IMR-90 (cell line): ENCODE measurements around the gene MNT. TPM values are rescaled to one million over a fixed set of nuclear protein-coding genes. Genes with fewer than 3 reads are reported as not detected.

Experiments
- ATAC-seq: fragments of 200-7000 bp; cut with Tn5 transposase; 2 replicates; pipeline ENCODE4 v1.9.1; 2020; ENCODE audit warnings: low read depth, mild to moderate bottlenecking, moderate library complexity
- BruUV-seq: library from RNA; stranded (reverse); fragments of 400-500 nt; replicated peaks from 2 replicates; lab custom pipeline; 2021; lab: Mats Ljungman, UMichigan
- CTCF ChIA-PET: fragments of 300-600 bp; formaldehyde crosslinking; extraction: SDS; loops from one replicate; lab custom pipeline; 2021; ENCODE audit warnings: antibody characterized with exemption; lab: Yijun Ruan, JAX
- POLR2A ChIA-PET: fragments of 300-600 bp; sonication (Branson Sonifier 250); formaldehyde crosslinking; loops from one replicate; lab custom pipeline; 2022; ENCODE audit warnings: antibody characterized with exemption; ENCODE audit not compliant: unreplicated experiment; lab: Charles Lee
- DNase-seq: peaks from one replicate; pipeline ENCODE4 v3.0.0; 2013
- H2AFZ ChIP-seq: replicated peaks from 2 replicates; pipeline ENCODE3; 2013; ENCODE audit warnings: low read length, mild to moderate bottlenecking; ENCODE audit not compliant: poor library complexity
- H2AK5ac ChIP-seq: 2 replicates; pipeline ENCODE4 v1.6.1; 2013; ENCODE audit warnings: low read depth, low read length, inconsistent platforms
- H2AK9ac ChIP-seq: replicated peaks from 2 replicates; pipeline ENCODE3; 2013; ENCODE audit warnings: mild to moderate bottlenecking, low read depth, low read length, moderate library complexity; ENCODE audit not compliant: poor library complexity
- H2BK120ac ChIP-seq: 2 replicates; pipeline ENCODE4 v1.6.1; 2013; ENCODE audit warnings: low read depth, low read length, inconsistent platforms
- H2BK15ac ChIP-seq: 3 replicates; pipeline ENCODE4 v1.6.1; 2013; ENCODE audit warnings: low read depth, low read length, inconsistent platforms
- H2BK20ac ChIP-seq: 2 replicates; pipeline ENCODE4 v1.6.1; 2013; ENCODE audit warnings: low read depth, mild to moderate bottlenecking, inconsistent platforms, low read length, moderate library complexity
- H2BK5ac ChIP-seq: 2 replicates; pipeline ENCODE4 v1.6.1; 2013; ENCODE audit warnings: mild to moderate bottlenecking, low read depth, low read length, inconsistent platforms; ENCODE audit not compliant: poor library complexity, severe bottlenecking
- H3K14ac ChIP-seq: replicated peaks from 2 replicates; pipeline ENCODE4 v1.6.1; 2013; ENCODE audit warnings: low read depth, low read length, inconsistent platforms
- H3K18ac ChIP-seq: 2 replicates; pipeline ENCODE4 v1.6.1; 2013; ENCODE audit warnings: low read depth, low read length, control low read depth
- H3K23ac ChIP-seq: 2 replicates; pipeline ENCODE4 v1.6.1; 2013; ENCODE audit warnings: low read depth, low read length, inconsistent platforms
- H3K27ac ChIP-seq: 2 replicates; pipeline ENCODE4 v1.5.1; 2013; ENCODE audit warnings: mild to moderate bottlenecking, control low read depth, low read length; ENCODE audit not compliant: insufficient read depth
- H3K27me3 ChIP-seq: 2 replicates; pipeline ENCODE4 v1.6.1; 2013; ENCODE audit warnings: low read length; ENCODE audit not compliant: control insufficient read depth, insufficient read depth
- H3K36me3 ChIP-seq: 2 replicates; pipeline ENCODE4 v1.6.1; 2013; ENCODE audit warnings: low read length, mixed read lengths; ENCODE audit not compliant: control insufficient read depth, insufficient read depth
- H3K4ac ChIP-seq: 2 replicates; pipeline ENCODE4 v1.6.1; 2013; ENCODE audit warnings: low read depth, low read length, inconsistent platforms
- H3K4me1 ChIP-seq: 2 replicates; pipeline ENCODE4 v1.6.1; 2013; ENCODE audit warnings: low read length, mixed read lengths; ENCODE audit not compliant: control insufficient read depth, insufficient read depth
- H3K4me2 ChIP-seq: 2 replicates; pipeline ENCODE4 v1.6.1; 2013; ENCODE audit warnings: low read depth, mild to moderate bottlenecking, control low read depth, low read length, moderate library complexity
- H3K4me3 ChIP-seq: 2 replicates; pipeline ENCODE4 v1.5.1; 2013; ENCODE audit warnings: low read depth, mild to moderate bottlenecking, control low read depth, low read length, moderate library complexity; ENCODE audit not compliant: insufficient read depth
- H3K56ac ChIP-seq: 2 replicates; pipeline ENCODE4 v1.6.1; 2013; ENCODE audit warnings: low read length, inconsistent platforms; ENCODE audit not compliant: insufficient read depth; ENCODE audit errors: extremely low read depth
- H3K79me1 ChIP-seq, 2 experiments: 2 replicates each; pipeline ENCODE4 v1.6.1; 2013; ENCODE audit warnings: low read length in 2 of 2, inconsistent platforms in 1 of 2, low read depth in 1 of 2
- H3K9ac ChIP-seq: 2 replicates; pipeline ENCODE4 v1.6.1; 2013; ENCODE audit warnings: low read depth, low read length, control low read depth
- H3K9me1 ChIP-seq: 2 replicates; pipeline ENCODE4 v1.6.1; 2013; ENCODE audit warnings: low read length, inconsistent platforms; ENCODE audit not compliant: insufficient read depth
- H3K9me3 ChIP-seq: 2 replicates; pipeline ENCODE4 v1.6.1; 2013; ENCODE audit warnings: low read length; ENCODE audit not compliant: control insufficient read depth, insufficient read depth
- H4K20me1 ChIP-seq: 2 replicates; pipeline ENCODE4 v1.6.1; 2013; ENCODE audit warnings: low read length, inconsistent platforms; ENCODE audit not compliant: insufficient read depth
- H4K5ac ChIP-seq: 2 replicates; pipeline ENCODE4 v1.6.1; 2013; ENCODE audit warnings: mild to moderate bottlenecking, low read depth, low read length, control low read depth
- H4K8ac ChIP-seq, 2 experiments: 2 replicates each; pipeline ENCODE4 v1.6.1; 2013; ENCODE audit warnings: low read depth in 2 of 2, low read length in 2 of 2, control low read depth in 1 of 2, inconsistent platforms in 1 of 2
- H4K91ac ChIP-seq: 2 replicates; pipeline ENCODE4 v1.6.1; 2013; ENCODE audit warnings: low read depth, low read length, inconsistent platforms; ENCODE audit not compliant: insufficient read depth
- CTCF ChIP-seq: conservative IDR thresholded peaks from 2 replicates; pipeline ENCODE4 v1.5.1; 2012; ENCODE audit warnings: mild to moderate bottlenecking, low read depth, low read length, improper control_type of control experiment
- ELK1 ChIP-seq: fragments of 150-350 bp; IDR thresholded peaks from 2 replicates; pipeline ENCODE4 v1.6.1; 2016; ENCODE audit warnings: low read depth, mild to moderate bottlenecking, low read length, moderate library complexity, borderline replicate concordance
- FOS ChIP-seq: fragments of 150-350 bp; IDR thresholded peaks from 2 replicates; pipeline ENCODE4 v1.6.1; 2016; ENCODE audit warnings: low read depth, low read length
- MXI1 ChIP-seq: IDR thresholded peaks from 2 replicates; pipeline ENCODE4 v1.6.1; 2012; ENCODE audit warnings: low read depth, mild to moderate bottlenecking, low read length, moderate library complexity, borderline replicate concordance
- NFE2L2 ChIP-seq: fragments of 150-350 bp; IDR thresholded peaks from 2 replicates; pipeline ENCODE4 v1.6.1; 2016; ENCODE audit warnings: low read depth, mild to moderate bottlenecking, low read length
- RCOR1 ChIP-seq: IDR thresholded peaks from 2 replicates; pipeline ENCODE4 v1.6.1; 2012; ENCODE audit warnings: mild to moderate bottlenecking, low read length, improper control_type of control experiment; ENCODE audit not compliant: insufficient replicate concordance
- WGBS, 2 experiments: methylation state at CpG; one replicate each; pipeline versions ENCODE4 v1.1.5 to v1.1.7; 2013; ENCODE audit warnings: missing lambda C conversion rate in 2 of 2; ENCODE audit not compliant: insufficient read length in 1 of 2; ENCODE audit errors: extremely low coverage in 2 of 2; 5-methylcytosine and 5-hydroxymethylcytosine counted together
- dilution Hi-C: fragments of 300-500 bp; cut with HindIII; formaldehyde crosslinking; loops from one replicate; pipeline ENCODE4 v1.14.3; 2018; ENCODE audit warnings: low sequenced_read_pairs; ENCODE audit not compliant: unreplicated experiment
- in situ Hi-C: fragments of 300-500 bp; cut with MboI; formaldehyde crosslinking; loops from 3 replicates; pipeline ENCODE4 v1.14.3; 2019; ENCODE audit warnings: low sequenced_read_pairs, inconsistent platforms, mixed read lengths
- intact Hi-C: fragments of 100-400 bp; cut with micrococcal nuclease; formaldehyde crosslinking; loops from 2 replicates; pipeline ENCODE4 v1.10.0; 2022
- polyA plus RNA-seq, 3 experiments: library from polyadenylated mRNA; depleted of rRNA; stranded (reverse); fragments of >200 nt; gene quantifications; 2 replicates each; pipeline ENCODE4 v1.2.3, GENCODE V29; 2012; ENCODE audit warnings: low replicate concordance in 1 of 3
- total RNA-seq: library from RNA; depleted of rRNA; stranded (reverse); fragments of >200 nt; gene quantifications from 2 replicates; pipeline ENCODE4 v1.2.3, GENCODE V29; 2012

Gene MNT
- total and polyA plus RNA-seq, 2 of the 4 experiments (the other 2 are of a cell fraction) = 1.4 to 8.3 TPM

GRCh38 chr17:2366747-2367494 is 33.9 kb downstream of the MNT start:
- Histone ChIP-seq H3K4me2 (no peak overlapping the region), H3K9ac (no peak overlapping the region), H2BK15ac (no peak overlapping the region), H2BK5ac (no peak overlapping the region), H3K9me1 (no peaks in the 10 kb centered on the region), H2AK5ac (no peak overlapping the region), H3K27ac (no peak overlapping the region), H4K5ac (no peak overlapping the region), H3K4ac (no peak overlapping the region), H4K20me1 (peaks cover 4% of the 10 kb centered on the region; the same call in 1 of the 2 replicates), H4K91ac (no peak overlapping the region), H3K18ac (no peak overlapping the region), H3K36me3 (peaks cover 46% of the 10 kb centered on the region), H3K14ac (no peak overlapping the region), H2BK120ac (no peak overlapping the region), H2BK20ac (no peak overlapping the region), H3K23ac (no peak overlapping the region), H3K4me1 (no peaks in the 10 kb centered on the region), H3K4me3 (no peak overlapping the region), H3K27me3 (no peaks in the 10 kb centered on the region), H2AFZ (no peak overlapping the region), H2AK9ac (peak overlapping the region; percentile 65), H3K79me1 (no peaks in the 10 kb centered on the region; a peak in 1 of 4 replicates), H4K8ac (no peak overlapping the region), H3K9me3 (no peaks in the 10 kb centered on the region), H3K56ac (no peak overlapping the region)
- no peak for DNase-seq
- POLR2A ChIA-PET = no interaction called here
- 0 out of 2 replicates have a peak, but pooled peaks have one; percentile 12 for ATAC-seq
- dilution Hi-C loops (no loop called here), intact Hi-C loops (no loop called here), in situ Hi-C loops (no loop called here)
- no TSS peak for BruUV-seq
- 70% methylated on average over 3 of the region's 26 CpGs; no CpG with 5 or more reads in 1 of the 2 experiments for WGBS, 2 experiments
- CTCF ChIA-PET = no interaction called here
- TF ChIP-seq CTCF (0 out of 2 replicates have a peak, but pooled peaks have one; percentile 10), ELK1 (no peak), FOS (no peak), RCOR1 (no peak), NFE2L2 (no peak), MXI1 (no peak)
